Keratinocyte (primary cell): ENCODE measurements around the gene TMEM87B. TPM values are rescaled to one million over a fixed set of nuclear protein-coding genes. Genes with fewer than 3 reads are reported as not detected.

Experiments
- DNase-seq: peaks from one replicate; pipeline ENCODE4 v3.0.0-alpha.2; 2011; ENCODE audit warnings: low read depth, missing footprints, low spot score
- FAIRE-seq: peaks from 2 replicates; lab custom pipeline; 2011; peaks lifted over from hg19 to GRCh38; lab: Jason Lieb, UNC
- H2AFZ ChIP-seq: 2 replicates; pipeline ENCODE4 v1.6.0; 2012; ENCODE audit warnings: low read length, control low read depth, inconsistent platforms; ENCODE audit not compliant: control insufficient read depth
- H3K27ac ChIP-seq: 2 replicates; pipeline ENCODE4 v1.5.1; 2011; ENCODE audit warnings: low read length; ENCODE audit not compliant: control insufficient read depth, insufficient read depth
- H3K27me3 ChIP-seq: 3 replicates; pipeline ENCODE4 v1.6.0; 2011; ENCODE audit warnings: low read length; ENCODE audit not compliant: control insufficient read depth, insufficient read depth; ENCODE audit errors: extremely low read depth
- H3K36me3 ChIP-seq, 2 experiments: 2 replicates in 1 of 2; 3 replicates in 1 of 2; pipeline ENCODE4 v1.5.1; 2011; ENCODE audit warnings: low read length in 2 of 2, mild to moderate bottlenecking in 1 of 2; ENCODE audit not compliant: control insufficient read depth in 2 of 2, insufficient read depth in 2 of 2; ENCODE audit errors: extremely low read depth in 1 of 2
- H3K4me1 ChIP-seq: 3 replicates; pipeline ENCODE4 v1.5.1; 2011; ENCODE audit warnings: low read length; ENCODE audit not compliant: control insufficient read depth, insufficient read depth; ENCODE audit errors: extremely low read depth
- H3K4me2 ChIP-seq: 3 replicates; pipeline ENCODE4 v1.6.0; 2011; ENCODE audit warnings: low read depth, low read length; ENCODE audit not compliant: control insufficient read depth, insufficient read depth; ENCODE audit errors: extremely low read depth
- H3K4me3 ChIP-seq, 3 experiments: fragments of 200-600 bp in 1 of 3; sonication (generic) in 1 of 3; 2 replicates in 2 of 3; 3 replicates in 1 of 3; pipeline ENCODE4 v1.5.1; 2011 to 2016; ENCODE audit warnings: low read length in 3 of 3, mild to moderate bottlenecking in 3 of 3, control low read depth in 2 of 3, inconsistent platforms in 1 of 3, low read depth in 1 of 3, mixed read lengths in 1 of 3, mixed run types in 1 of 3, moderate library complexity in 1 of 3; ENCODE audit not compliant: control insufficient read depth in 2 of 3, insufficient read depth in 2 of 3; ENCODE audit errors: extremely low read depth in 1 of 3
- H3K79me2 ChIP-seq: 2 replicates; pipeline ENCODE4 v1.6.0; 2012; ENCODE audit warnings: low read length; ENCODE audit not compliant: control insufficient read depth, insufficient read depth
- H3K9ac ChIP-seq: 3 replicates; pipeline ENCODE4 v1.6.0; 2011; ENCODE audit warnings: low read length; ENCODE audit not compliant: control insufficient read depth, insufficient read depth; ENCODE audit errors: extremely low read depth
- H3K9me1 ChIP-seq: 3 replicates; pipeline ENCODE4 v1.6.0; 2011; ENCODE audit warnings: low read length; ENCODE audit not compliant: control insufficient read depth, insufficient read depth; ENCODE audit errors: extremely low read depth
- H3K9me3 ChIP-seq: 2 replicates; pipeline ENCODE4 v1.5.1; 2012; ENCODE audit warnings: low read depth, low read length; ENCODE audit not compliant: control insufficient read depth
- H4K20me1 ChIP-seq: 3 replicates; pipeline ENCODE4 v1.6.0; 2011; ENCODE audit warnings: low read length; ENCODE audit not compliant: control insufficient read depth, insufficient read depth; ENCODE audit errors: extremely low read depth
- EZH2 ChIP-seq: IDR thresholded peaks from one replicate; pipeline ENCODE4 v1.6.1; 2012; ENCODE audit warnings: inconsistent platforms, mild to moderate bottlenecking, low read length, moderate library complexity
- dilution Hi-C: fragments of 300-500 bp; cut with MboI; formaldehyde crosslinking; loops from one replicate; pipeline ENCODE4 v1.7.0; 2020; ENCODE audit warnings: low sequenced_read_pairs; ENCODE audit not compliant: extremely low pct_ligation_motif_present
- polyA plus RNA-seq, 5 experiments: library from polyadenylated mRNA; depleted of rRNA in 3 of 5; stranded (reverse) in 3 of 5; stranded (forward) in 1 of 5; unstranded in 1 of 5; fragments of >200 nt; gene quantifications; 1 replicate in 1 of 5; 2 replicates in 3 of 5; 3 replicates in 1 of 5; pipeline versions ENCODE4 v1.2.1 to v1.2.3, GENCODE V29; 2011 to 2012; ENCODE audit warnings: missing spikeins in 2 of 5, low read depth in 1 of 5, low replicate concordance in 1 of 5
- TF ChIP-seq, protein P1 (sequence below), 3 experiments: IDR thresholded peaks in 1 of 3; conservative IDR thresholded peaks in 1 of 3; optimal IDR thresholded peaks in 1 of 3; 2 replicates in 2 of 3; 3 replicates in 1 of 3; pipeline versions ENCODE3 to v1.5.1; 2011; ENCODE audit warnings: low read length in 3 of 3, mild to moderate bottlenecking in 3 of 3, moderate library complexity in 2 of 3, control low read depth in 1 of 3, inconsistent platforms in 1 of 3; ENCODE audit not compliant: insufficient read depth in 2 of 3; ENCODE audit errors: extremely low read depth in 1 of 3

Gene TMEM87B
- polyA plus RNA-seq, 1 donor (not counting 4 experiments of a cell fraction or from before 2014, with no cell fraction given) = 37.3 TPM

- Histone ChIP-seq H3K4me3 (no peak overlapping the region), H3K79me2 (no peaks in the 10 kb centered on the region), H4K20me1 (no peaks in the 10 kb centered on the region), H3K4me2 (no peak overlapping the region), H3K27me3 (no peaks in the 10 kb centered on the region), H2AFZ (no peak overlapping the region), H3K36me3 (no peaks in the 10 kb centered on the region), H3K4me1 (no peaks in the 10 kb centered on the region), H3K9me1 (no peaks in the 10 kb centered on the region), H3K9me3 (no peaks in the 10 kb centered on the region), H3K9ac (no peak overlapping the region), H3K27ac (no peak overlapping the region)
- FAIRE-seq = no peak
- no peak for TF ChIP-seq EZH2
- TF ChIP-seq, protein P1, sequence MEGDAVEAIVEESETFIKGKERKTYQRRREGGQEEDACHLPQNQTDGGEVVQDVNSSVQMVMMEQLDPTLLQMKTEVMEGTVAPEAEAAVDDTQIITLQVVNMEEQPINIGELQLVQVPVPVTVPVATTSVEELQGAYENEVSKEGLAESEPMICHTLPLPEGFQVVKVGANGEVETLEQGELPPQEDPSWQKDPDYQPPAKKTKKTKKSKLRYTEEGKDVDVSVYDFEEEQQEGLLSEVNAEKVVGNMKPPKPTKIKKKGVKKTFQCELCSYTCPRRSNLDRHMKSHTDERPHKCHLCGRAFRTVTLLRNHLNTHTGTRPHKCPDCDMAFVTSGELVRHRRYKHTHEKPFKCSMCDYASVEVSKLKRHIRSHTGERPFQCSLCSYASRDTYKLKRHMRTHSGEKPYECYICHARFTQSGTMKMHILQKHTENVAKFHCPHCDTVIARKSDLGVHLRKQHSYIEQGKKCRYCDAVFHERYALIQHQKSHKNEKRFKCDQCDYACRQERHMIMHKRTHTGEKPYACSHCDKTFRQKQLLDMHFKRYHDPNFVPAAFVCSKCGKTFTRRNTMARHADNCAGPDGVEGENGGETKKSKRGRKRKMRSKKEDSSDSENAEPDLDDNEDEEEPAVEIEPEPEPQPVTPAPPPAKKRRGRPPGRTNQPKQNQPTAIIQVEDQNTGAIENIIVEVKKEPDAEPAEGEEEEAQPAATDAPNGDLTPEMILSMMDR (optimal IDR thresholded peaks at IDR 0.05 in 1 of 3, IDR thresholded peaks at IDR 0.05 in 1 of 3, conservative IDR thresholded peaks at IDR 0.05 in 1 of 3; ENCODE audit: extremely low read depth in 1 of 3, insufficient read depth in 2 of 3, low read length in 3 of 3) = no peak
- dilution Hi-C loops = no loop called here
- DNase-seq = no peak
Observed at GRCh38 chr2:112129060-112129459, 74.0 kb downstream of the TMEM87B start.

DNA sequence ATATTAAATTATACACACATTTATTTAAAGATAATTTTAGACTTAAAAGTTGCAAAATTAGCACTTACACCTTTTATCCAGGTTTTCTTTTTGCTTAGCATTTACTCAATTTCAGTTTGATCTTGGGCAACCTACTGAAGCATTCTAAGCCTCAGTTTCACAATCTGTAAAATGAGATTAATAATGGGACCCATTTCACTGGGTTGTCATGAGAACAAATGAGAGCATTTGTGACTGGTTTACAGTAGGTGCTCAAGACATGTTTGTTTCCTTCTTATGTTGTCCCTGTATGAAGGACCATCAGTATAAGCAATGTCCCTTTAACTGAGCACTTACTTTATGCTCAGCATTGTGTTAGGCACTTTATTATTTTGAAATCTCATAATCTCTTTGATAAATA, 78.3 kb downstream of the TMEM87B start:
- no peak for DNase-seq
- TF ChIP-seq, protein P1 (optimal IDR thresholded peaks at IDR 0.05 in 1 of 3, IDR thresholded peaks at IDR 0.05 in 1 of 3, conservative IDR thresholded peaks at IDR 0.05 in 1 of 3; ENCODE audit: extremely low read depth in 1 of 3, insufficient read depth in 2 of 3, low read length in 3 of 3) = no peak
- no peak for TF ChIP-seq EZH2

More for the DNA sequence above, 78.3 kb downstream of the TMEM87B start:
- Histone ChIP-seq H3K79me2 (no peaks in the 10 kb centered on the region), H3K9me1 (no peaks in the 10 kb centered on the region), H3K36me3 (no peaks in the 10 kb centered on the region), H3K27me3 (peaks cover 9% of the 10 kb centered on the region), H3K9me3 (no peaks in the 10 kb centered on the region), H2AFZ (no peak overlapping the region), H3K4me3 (no peak overlapping the region), H3K4me1 (peaks cover 10% of the 10 kb centered on the region), H4K20me1 (no peaks in the 10 kb centered on the region), H3K9ac (no peak overlapping the region), H3K27ac (no peak overlapping the region), H3K4me2 (no peak overlapping the region)
- no peak for FAIRE-seq
- dilution Hi-C loops = no loop called here
